HepG2 (cell line): ENCODE results near the gene ATG2A. TPM values are rescaled to one million over a fixed set of nuclear protein-coding genes. Genes with fewer than 3 reads are reported as not detected.

Source experiments
- AHR ChIP-seq: IDR thresholded peaks from 2 replicates; pipeline ENCODE4 v1.6.1; 2018; ENCODE audit warnings: missing genetic modification reagents, missing compliant biosample characterization
- FLYWCH1 ChIP-seq: sonication (generic); formaldehyde crosslinking; IDR thresholded peaks from 2 replicates; pipeline ENCODE4 v1.8.1; 2023; ENCODE audit warnings: mild to moderate bottlenecking, missing genetic modification reagents
- JDP2 ChIP-seq: sonication (generic); formaldehyde crosslinking; IDR thresholded peaks from 2 replicates; pipeline ENCODE4 v1.8.1; 2022; ENCODE audit warnings: missing genetic modification reagents, borderline replicate concordance
- KAT8 ChIP-seq: IDR thresholded peaks from 2 replicates; pipeline ENCODE4 v1.6.1; 2016; ENCODE audit warnings: missing genetic modification reagents, missing compliant biosample characterization
- MAZ ChIP-seq, 2 experiments: sonication (generic) in 1 of 2; formaldehyde crosslinking in 1 of 2; IDR thresholded peaks; 2 replicates each; pipeline versions ENCODE4 v1.5.0 to v1.6.1; 2012 to 2020; ENCODE audit warnings: low read depth in 2 of 2, mild to moderate bottlenecking in 2 of 2, borderline replicate concordance in 1 of 2, improper control_type of control experiment in 1 of 2, low read length in 1 of 2, missing genetic modification reagents in 1 of 2, moderate library complexity in 1 of 2
- MED1 ChIP-seq: sonication (generic); formaldehyde crosslinking; IDR thresholded peaks from 2 replicates; pipeline ENCODE4 v1.4.0; 2020; ENCODE audit warnings: missing genetic modification reagents
- SIN3A ChIP-seq: IDR thresholded peaks from 2 replicates; pipeline ENCODE4 v1.6.1; 2011; ENCODE audit warnings: low read depth, mild to moderate bottlenecking, control low read depth, low read length, borderline replicate concordance
- SMAD1 ChIP-seq: sonication (generic); formaldehyde crosslinking; IDR thresholded peaks from 2 replicates; pipeline ENCODE4 v1.4.0; 2020; ENCODE audit warnings: missing genetic modification reagents, low read depth, mild to moderate bottlenecking, borderline replicate concordance
- STAT5B ChIP-seq: sonication (generic); formaldehyde crosslinking; IDR thresholded peaks from 2 replicates; pipeline ENCODE4 v1.4.0; 2020; ENCODE audit warnings: missing genetic modification reagents
- TCF12 ChIP-seq, 2 experiments: fragments of 450-650 bp in 1 of 2; sonication (generic) in 1 of 2; formaldehyde crosslinking in 1 of 2; IDR thresholded peaks; 2 replicates each; pipeline versions ENCODE4 v1.6.1 to v1.8.0; 2017 to 2022; ENCODE audit warnings: antibody characterized with exemption in 1 of 2, mild to moderate bottlenecking in 1 of 2, missing genetic modification reagents in 1 of 2, moderate library complexity in 1 of 2
- ZFP36 ChIP-seq: fragments of 150-350 bp; IDR thresholded peaks from 2 replicates; pipeline ENCODE4 v1.6.1; 2018; ENCODE audit warnings: borderline replicate concordance, low read length, low read depth; ENCODE audit not compliant: partially characterized antibody
- ZFP90 ChIP-seq: sonication (generic); formaldehyde crosslinking; IDR thresholded peaks from 2 replicates; pipeline ENCODE4 v1.8.0; 2022; ENCODE audit warnings: missing genetic modification reagents, mild to moderate bottlenecking, inconsistent platforms, borderline replicate concordance
- ZNF232 ChIP-seq: sonication (generic); formaldehyde crosslinking; IDR thresholded peaks from 2 replicates; pipeline ENCODE4 v1.4.0; 2020; ENCODE audit warnings: missing genetic modification reagents, borderline replicate concordance
- ZNF3 ChIP-seq: IDR thresholded peaks from 2 replicates; pipeline ENCODE4 v1.7.0; 2017; ENCODE audit warnings: inconsistent platforms
- ZNF766 ChIP-seq: sonication (generic); formaldehyde crosslinking; IDR thresholded peaks from 2 replicates; pipeline ENCODE4 v1.5.0; 2020; ENCODE audit warnings: missing genetic modification reagents, borderline replicate concordance
- polyA plus RNA-seq, 8 experiments: library from polyadenylated mRNA; depleted of rRNA in 3 of 8; stranded (reverse) in 7 of 8; unstranded in 1 of 8; fragments of >200 nt; fragmentation: Illumina TruSeq in 4 of 8; extraction: Trizol in 4 of 8; gene quantifications; 2 replicates each; pipeline versions ENCODE4 v1.2.1 to v1.2.3, GENCODE V29; 2011 to 2016; ENCODE audit warnings: low read depth in 4 of 8, missing spikeins in 1 of 8, mixed read lengths in 1 of 8; ENCODE audit not compliant: insufficient read depth in 1 of 8
- total RNA-seq, 5 experiments: library from RNA; depleted of rRNA; stranded (reverse); fragments of >200 nt; fragmentation: Illumina TruSeq; extraction: Trizol; gene quantifications; 2 replicates each; pipeline ENCODE4 v1.2.3, GENCODE V29; 2016; ENCODE audit warnings: low read depth in 1 of 5
- TF ChIP-seq, protein P1 (sequence below): sonication (generic); formaldehyde crosslinking; IDR thresholded peaks from 2 replicates; pipeline ENCODE4 v1.8.0; 2023; ENCODE audit warnings: mild to moderate bottlenecking, missing genetic modification reagents
- TF ChIP-seq, protein P2 (sequence below): sonication (generic); formaldehyde crosslinking; IDR thresholded peaks from 2 replicates; pipeline ENCODE4 v1.4.0; 2020; ENCODE audit warnings: missing genetic modification reagents
- TF ChIP-seq, protein P3 (sequence below): sonication (generic); formaldehyde crosslinking; IDR thresholded peaks from 2 replicates; pipeline ENCODE4 v1.4.0; 2020; ENCODE audit warnings: missing genetic modification reagents
- TF ChIP-seq, protein P4 (sequence below): sonication (generic); formaldehyde crosslinking; IDR thresholded peaks from 2 replicates; pipeline ENCODE4 v1.5.1; 2020; ENCODE audit warnings: mild to moderate bottlenecking, moderate library complexity, missing genetic modification reagents
- TF ChIP-seq, protein P5 (sequence below): IDR thresholded peaks from 2 replicates; pipeline ENCODE4 v1.6.1; 2018; ENCODE audit warnings: missing genetic modification reagents, mild to moderate bottlenecking, missing compliant biosample characterization

ATG2A gene
- total and polyA plus RNA-seq, 2 of the 13 experiments (the other 11 are each of a cell fraction or from before 2014, with no cell fraction given) = 6.7 to 8.0 TPM

DNA sequence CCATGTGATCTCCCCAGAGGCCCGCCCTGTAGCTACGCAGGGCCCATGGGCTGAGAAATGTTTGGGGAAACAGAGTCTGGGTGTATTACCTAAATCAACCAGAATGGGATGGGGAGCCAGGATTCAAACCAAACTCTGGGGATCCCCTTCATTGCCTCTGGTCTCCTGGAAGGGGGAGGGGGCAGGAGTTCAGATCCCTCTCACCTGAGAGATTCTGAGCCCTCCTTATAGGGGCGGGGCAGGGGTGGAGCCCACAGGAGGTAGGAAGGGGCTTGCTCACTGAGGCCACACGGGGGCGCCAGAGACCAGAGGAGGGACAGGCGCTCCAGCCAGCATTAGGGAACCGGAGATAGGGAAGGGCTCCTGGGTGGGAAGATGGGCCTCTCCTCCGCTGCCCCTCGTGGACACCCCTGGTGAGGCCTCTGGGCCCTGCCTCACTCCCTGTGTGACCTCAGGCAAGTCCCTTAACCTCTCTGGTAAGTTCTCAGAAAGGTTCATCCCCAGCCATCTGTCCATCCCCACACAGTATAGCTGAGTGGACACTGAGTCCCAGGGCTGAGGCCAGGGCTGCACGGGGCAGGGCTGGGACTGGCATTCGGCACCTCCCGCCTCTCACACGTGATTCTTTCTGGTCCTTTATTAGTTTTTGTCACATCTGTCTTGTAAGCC, 69.9 kb downstream of the ATG2A start (continued):
- TF ChIP-seq TCF12 (IDR thresholded peaks at IDR 0.05) (no peak), TCF12 (CRISPR knock-in tag; IDR thresholded peaks at IDR 0.05) (0 out of 2 replicates have a peak, but pooled peaks have one; percentile 16), MED1 (CRISPR knock-in tag) (peak; percentile 61), STAT5B (CRISPR knock-in tag) (no peak), AHR (CRISPR knock-in tag) (peak; percentile 44; the same call in 1 of the 2 replicates), ZNF766 (CRISPR knock-in tag) (no peak), KAT8 (CRISPR knock-in tag) (peak; percentile 60), ZNF3 (CRISPR knock-in tag) (peak; percentile 54; the same call in 1 of the 2 replicates), SIN3A (peak; percentile 29; the same call in 1 of the 2 replicates), SMAD1 (CRISPR knock-in tag) (peak; percentile 63; the same call in 1 of the 2 replicates), ZFP90 (CRISPR knock-in tag) (peak; percentile 24; the same call in 1 of the 2 replicates), FLYWCH1 (CRISPR knock-in tag) (no peak), ZFP36 (peak; percentile 82), ZNF232 (no peak), JDP2 (CRISPR knock-in tag) (no peak), MAZ (IDR thresholded peaks at IDR 0.05; ENCODE audit: borderline replicate concordance, low read depth, low read length) (peak; percentile 56; the same call in 1 of the 2 replicates), MAZ (CRISPR knock-in tag; IDR thresholded peaks at IDR 0.05; ENCODE audit: low read depth) (0 out of 2 replicates have a peak, but pooled peaks have one; percentile 54)
- TF ChIP-seq, protein P1, sequence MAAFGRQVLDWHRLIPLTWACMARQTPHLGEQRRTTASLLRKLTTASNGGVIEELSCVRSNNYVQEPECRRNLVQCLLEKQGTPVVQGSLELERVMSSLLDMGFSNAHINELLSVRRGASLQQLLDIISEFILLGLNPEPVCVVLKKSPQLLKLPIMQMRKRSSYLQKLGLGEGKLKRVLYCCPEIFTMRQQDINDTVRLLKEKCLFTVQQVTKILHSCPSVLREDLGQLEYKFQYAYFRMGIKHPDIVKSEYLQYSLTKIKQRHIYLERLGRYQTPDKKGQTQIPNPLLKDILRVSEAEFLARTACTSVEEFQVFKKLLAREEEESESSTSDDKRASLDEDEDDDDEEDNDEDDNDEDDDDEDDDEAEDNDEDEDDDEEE (CRISPR knock-in tag) = 0 out of 2 replicates have a peak, but pooled peaks have one; percentile 50
- TF ChIP-seq, protein P2, sequence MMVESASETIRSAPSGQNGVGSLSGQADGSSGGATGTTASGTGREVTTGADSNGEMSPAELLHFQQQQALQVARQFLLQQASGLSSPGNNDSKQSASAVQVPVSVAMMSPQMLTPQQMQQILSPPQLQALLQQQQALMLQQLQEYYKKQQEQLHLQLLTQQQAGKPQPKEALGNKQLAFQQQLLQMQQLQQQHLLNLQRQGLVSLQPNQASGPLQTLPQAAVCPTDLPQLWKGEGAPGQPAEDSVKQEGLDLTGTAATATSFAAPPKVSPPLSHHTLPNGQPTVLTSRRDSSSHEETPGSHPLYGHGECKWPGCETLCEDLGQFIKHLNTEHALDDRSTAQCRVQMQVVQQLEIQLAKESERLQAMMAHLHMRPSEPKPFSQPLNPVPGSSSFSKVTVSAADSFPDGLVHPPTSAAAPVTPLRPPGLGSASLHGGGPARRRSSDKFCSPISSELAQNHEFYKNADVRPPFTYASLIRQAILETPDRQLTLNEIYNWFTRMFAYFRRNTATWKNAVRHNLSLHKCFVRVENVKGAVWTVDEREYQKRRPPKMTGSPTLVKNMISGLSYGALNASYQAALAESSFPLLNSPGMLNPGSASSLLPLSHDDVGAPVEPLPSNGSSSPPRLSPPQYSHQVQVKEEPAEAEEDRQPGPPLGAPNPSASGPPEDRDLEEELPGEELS (CRISPR knock-in tag) = 0 out of 2 replicates have a peak, but pooled peaks have one; percentile 16
- TF ChIP-seq, protein P3, sequence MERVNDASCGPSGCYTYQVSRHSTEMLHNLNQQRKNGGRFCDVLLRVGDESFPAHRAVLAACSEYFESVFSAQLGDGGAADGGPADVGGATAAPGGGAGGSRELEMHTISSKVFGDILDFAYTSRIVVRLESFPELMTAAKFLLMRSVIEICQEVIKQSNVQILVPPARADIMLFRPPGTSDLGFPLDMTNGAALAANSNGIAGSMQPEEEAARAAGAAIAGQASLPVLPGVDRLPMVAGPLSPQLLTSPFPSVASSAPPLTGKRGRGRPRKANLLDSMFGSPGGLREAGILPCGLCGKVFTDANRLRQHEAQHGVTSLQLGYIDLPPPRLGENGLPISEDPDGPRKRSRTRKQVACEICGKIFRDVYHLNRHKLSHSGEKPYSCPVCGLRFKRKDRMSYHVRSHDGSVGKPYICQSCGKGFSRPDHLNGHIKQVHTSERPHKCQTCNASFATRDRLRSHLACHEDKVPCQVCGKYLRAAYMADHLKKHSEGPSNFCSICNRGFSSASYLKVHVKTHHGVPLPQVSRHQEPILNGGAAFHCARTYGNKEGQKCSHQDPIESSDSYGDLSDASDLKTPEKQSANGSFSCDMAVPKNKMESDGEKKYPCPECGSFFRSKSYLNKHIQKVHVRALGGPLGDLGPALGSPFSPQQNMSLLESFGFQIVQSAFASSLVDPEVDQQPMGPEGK (CRISPR knock-in tag) = peak; percentile 75; the same call in 1 of the 2 replicates
- TF ChIP-seq, protein P4, sequence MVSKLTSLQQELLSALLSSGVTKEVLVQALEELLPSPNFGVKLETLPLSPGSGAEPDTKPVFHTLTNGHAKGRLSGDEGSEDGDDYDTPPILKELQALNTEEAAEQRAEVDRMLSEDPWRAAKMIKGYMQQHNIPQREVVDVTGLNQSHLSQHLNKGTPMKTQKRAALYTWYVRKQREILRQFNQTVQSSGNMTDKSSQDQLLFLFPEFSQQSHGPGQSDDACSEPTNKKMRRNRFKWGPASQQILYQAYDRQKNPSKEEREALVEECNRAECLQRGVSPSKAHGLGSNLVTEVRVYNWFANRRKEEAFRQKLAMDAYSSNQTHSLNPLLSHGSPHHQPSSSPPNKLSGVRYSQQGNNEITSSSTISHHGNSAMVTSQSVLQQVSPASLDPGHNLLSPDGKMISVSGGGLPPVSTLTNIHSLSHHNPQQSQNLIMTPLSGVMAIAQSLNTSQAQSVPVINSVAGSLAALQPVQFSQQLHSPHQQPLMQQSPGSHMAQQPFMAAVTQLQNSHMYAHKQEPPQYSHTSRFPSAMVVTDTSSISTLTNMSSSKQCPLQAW (CRISPR knock-in tag) = peak; percentile 52; the same call in 1 of the 2 replicates
- TF ChIP-seq, protein P5, sequence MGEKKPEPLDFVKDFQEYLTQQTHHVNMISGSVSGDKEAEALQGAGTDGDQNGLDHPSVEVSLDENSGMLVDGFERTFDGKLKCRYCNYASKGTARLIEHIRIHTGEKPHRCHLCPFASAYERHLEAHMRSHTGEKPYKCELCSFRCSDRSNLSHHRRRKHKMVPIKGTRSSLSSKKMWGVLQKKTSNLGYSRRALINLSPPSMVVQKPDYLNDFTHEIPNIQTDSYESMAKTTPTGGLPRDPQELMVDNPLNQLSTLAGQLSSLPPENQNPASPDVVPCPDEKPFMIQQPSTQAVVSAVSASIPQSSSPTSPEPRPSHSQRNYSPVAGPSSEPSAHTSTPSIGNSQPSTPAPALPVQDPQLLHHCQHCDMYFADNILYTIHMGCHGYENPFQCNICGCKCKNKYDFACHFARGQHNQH (CRISPR knock-in tag) = peak; percentile 69; the same call in 1 of the 2 replicates
